HG03558 (cell line): ENCODE results near the gene DYNLRB1.
"Not testable (repeated sequence)": the region's sequence is repeated elsewhere in the genome, so short reads cannot be mapped to it uniquely, and the experiment has no call there.

Experiments used
- ATAC-seq: cut with Tn5 transposase; IDR thresholded peaks from one replicate; pipeline ENCODE4 v1.9.1; 2021; ENCODE audit warnings: moderate number of reproducible peaks; ENCODE audit not compliant: unreplicated experiment; ENCODE audit errors: extremely low read depth

DYNLRB1 gene

DNA sequence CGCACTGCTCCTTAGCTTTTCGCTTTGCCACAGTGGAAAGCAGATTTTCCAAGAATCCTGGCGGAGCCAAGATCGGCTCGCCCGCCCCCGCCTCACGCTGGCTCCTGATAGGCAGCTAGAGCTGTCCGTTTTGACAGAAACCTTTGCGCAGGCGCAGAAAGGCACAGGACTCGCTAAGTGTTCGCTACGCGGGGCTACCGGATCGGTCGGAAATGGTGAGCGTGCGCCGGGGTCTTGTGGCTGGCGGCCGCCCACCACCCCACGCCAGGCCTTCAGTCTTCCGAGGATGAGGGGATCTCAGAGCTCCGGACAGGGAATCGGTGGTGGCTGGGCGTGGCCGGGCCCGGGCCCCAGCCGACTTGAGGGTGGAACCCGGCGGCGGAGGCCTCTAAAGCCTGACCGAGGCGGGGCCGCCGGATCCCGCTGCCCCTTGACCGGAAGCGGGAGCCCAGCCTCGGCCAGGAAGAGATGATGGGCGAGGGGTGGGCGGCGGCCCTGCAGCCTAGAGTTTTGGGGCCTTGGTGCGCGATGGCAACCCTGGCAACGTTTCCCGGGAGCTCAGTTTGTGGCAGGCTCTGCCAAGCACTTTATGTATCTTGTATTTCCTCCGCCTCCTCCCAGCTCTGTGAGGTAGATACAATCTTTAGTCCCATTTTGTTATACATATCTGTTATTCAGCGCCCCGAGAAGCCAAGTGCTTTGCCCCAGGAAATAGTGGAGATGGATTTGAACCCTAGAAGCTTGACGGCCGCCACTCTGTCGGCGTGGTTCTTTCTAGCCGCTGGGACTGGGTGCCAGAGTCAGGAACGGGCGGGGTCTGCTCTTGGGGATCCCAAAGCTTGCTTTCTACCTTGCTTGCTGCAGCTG lies at the start of gene DYNLRB1:
TSS of gene DYNLRB1 (plus strand) at position 176 of the 867 bp plus-strand sequence. CDS start at position 213, 37 bp downstream.
- peak; percentile 48 for ATAC-seq

- no peak for ATAC-seq
These were observed 47.3 kb upstream of the DYNLRB1 start for GRCh38 chr20:34468951-34469350.

DNA sequence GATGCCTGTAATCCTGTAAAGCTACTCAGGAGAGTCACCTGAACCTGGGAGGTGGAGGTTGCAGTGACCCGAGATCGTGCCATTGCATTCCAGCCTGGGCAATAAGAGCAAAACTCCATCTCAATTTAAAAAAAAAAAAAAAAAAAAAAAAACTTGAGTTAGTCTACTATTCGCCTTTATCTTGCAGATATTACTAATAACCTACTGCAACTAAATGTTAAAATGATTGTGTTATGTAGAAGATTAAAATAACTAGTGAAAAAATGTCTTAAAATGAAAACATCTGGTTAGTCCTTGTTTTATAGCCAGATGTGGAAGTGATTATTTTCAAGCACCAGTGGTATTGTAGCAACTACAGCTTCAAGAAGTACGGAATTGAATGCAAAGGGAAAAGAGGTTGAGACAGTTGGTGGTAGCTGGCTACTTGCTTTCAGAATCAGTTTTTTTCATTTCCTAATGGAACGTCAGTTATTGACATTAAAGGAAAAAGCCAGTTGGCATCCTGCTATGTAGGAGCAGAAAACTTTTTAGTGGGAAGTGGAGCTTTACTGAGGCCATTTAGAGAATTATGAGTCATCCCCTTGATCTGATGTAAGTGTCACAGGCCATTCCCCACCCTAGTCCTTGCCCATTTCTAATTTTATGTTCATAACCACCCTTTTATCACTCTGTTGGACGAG lies 43.8 kb upstream of the DYNLRB1 start:
- ATAC-seq, result no peak

- no peak for ATAC-seq
These were observed 42.8 kb upstream of the DYNLRB1 start for GRCh38 chr20:34473262-34473883.

DNA sequence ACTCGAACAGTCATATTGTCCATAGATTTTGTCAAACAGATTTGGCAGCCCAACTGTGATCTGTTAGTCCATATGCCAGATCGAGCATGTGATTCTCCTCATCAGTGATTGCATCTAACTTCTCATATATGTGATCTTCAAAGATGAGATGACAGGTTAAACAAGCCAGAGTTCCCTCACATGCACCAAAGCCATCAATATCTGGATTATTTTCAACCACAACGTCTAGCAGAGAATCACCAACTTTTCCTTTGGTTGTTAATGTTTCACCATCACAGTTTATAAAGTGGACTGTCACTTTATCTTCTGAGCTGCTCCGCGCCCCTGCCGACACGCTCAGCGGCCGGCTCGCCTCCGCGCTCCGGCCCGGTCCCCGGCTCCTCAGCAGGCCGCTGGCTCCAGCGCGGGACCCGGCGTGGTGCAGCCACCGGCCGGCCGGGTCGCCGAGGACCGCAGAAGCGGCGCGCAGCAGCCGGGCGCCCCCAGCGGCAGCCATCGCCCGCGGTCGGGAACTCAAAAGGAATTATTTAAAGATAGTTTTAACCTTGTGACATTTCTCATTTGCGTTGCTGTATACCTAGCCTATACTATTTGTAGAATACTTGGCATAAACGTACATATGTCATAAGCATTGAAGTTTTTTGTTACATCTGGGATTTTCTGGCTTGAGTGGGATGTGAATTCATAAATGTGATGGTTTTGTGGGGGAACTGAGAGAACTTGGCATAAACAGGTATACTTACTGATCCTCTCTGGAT lies 40.1 kb upstream of the DYNLRB1 start:
- ATAC-seq, result no peak

DNA sequence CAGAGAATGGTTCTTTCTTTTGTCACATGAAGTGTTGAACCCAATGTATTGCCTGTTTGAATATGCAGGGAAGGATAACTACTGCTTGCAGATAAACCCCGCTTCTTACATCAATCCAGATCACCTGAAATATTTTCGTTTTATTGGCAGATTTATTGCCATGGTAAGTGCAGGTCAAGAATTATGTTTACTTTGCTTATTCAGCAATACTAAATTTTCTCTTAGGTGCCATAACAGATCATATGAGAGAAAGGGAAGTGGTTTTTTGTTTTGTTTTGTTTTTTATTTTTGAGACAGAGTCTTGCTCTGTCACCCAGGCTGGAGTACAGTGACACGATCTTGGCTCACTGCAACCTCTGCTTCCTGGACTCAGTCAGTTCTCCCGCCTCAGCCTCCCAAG lies 36.6 kb upstream of the DYNLRB1 start:
- no peak for ATAC-seq

GRCh38 chr20:34482154-34482553 lies 34.1 kb upstream of the DYNLRB1 start:
- not testable (repeated sequence) for ATAC-seq

GRCh38 chr20:34483585-34484220 lies 32.5 kb upstream of the DYNLRB1 start:
- ATAC-seq, result not testable (repeated sequence)

GRCh38 chr20:34485068-34485634 lies 31.1 kb upstream of the DYNLRB1 start:
- ATAC-seq, result no peak

- no peak for ATAC-seq
These were observed 24.8 kb upstream of the DYNLRB1 start for GRCh38 chr20:34491226-34491931.

GRCh38 chr20:34491932-34492509 lies 24.2 kb upstream of the DYNLRB1 start:
- ATAC-seq, result no peak

DNA sequence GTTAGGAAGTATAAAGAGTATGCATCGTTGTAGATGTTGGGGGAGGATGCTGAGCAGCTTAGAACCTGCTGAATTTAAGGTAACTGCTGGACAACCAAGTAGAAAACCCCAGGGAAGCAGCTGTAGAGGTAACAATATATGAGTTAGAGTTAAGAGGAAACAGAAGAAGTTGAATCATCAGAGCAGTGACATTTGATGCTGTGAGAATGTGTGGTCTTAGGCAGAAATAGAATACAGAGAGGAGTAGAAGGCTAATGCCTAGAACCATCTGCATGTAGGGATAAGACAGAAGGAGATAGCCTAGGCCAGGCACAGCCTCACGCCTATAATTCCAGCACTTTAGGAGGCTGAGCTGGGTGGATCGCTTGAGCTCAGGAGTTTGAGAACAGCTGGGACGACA lies 22.6 kb upstream of the DYNLRB1 start:
- no peak for ATAC-seq

- ATAC-seq, result no peak
These were observed 20.9 kb upstream of the DYNLRB1 start for GRCh38 chr20:34495307-34495706.

GRCh38 chr20:34495916-34496315 lies 20.3 kb upstream of the DYNLRB1 start:
- no peak for ATAC-seq

- ATAC-seq, result not testable (repeated sequence)
These were observed 18.6 kb upstream of the DYNLRB1 start for GRCh38 chr20:34497596-34497995.

- no peak for ATAC-seq
These were observed 15.4 kb upstream of the DYNLRB1 start for GRCh38 chr20:34500823-34501222.

- ATAC-seq, result no peak
These were observed 9.7 kb upstream of the DYNLRB1 start for GRCh38 chr20:34506480-34506879.

GRCh38 chr20:34507702-34508413 lies 8.4 kb upstream of the DYNLRB1 start:
- ATAC-seq, result no peak
